Stimulated activated CD8-positive, alpha-beta memory T cell treated with anti-CD3 and anti-CD28 coated beads, Interleukin-2, amount 100 ng/mL, for 1 hour (primary cell): Measurements from ENCODE around the gene TCEA2.

Experiments
- DNase-seq, 2 donors: peaks; one replicate each; pipeline ENCODE4 v3.0.0-alpha.2; 2020; ENCODE audit warnings: low read depth in 2 of 2

The TCEA2 gene

GRCh38 chr20:64035933-64036345 lies 27.1 kb upstream of the TCEA2 start, which contains the start of gene C20orf204:
TSS of gene C20orf204 (plus strand) at chr20:64036182. CDS start at chr20:64036324, 142 bp downstream.
- no peak for DNase-seq

GRCh38 chr20:64036346-64037198 lies 26.4 kb upstream of the TCEA2 start:
- DNase-seq: no peak

- no peak for DNase-seq
These were observed 25.9 kb upstream of the TCEA2 start for GRCh38 chr20:64037199-64037497.

- no peak for DNase-seq
These were observed 25.3 kb upstream of the TCEA2 start for GRCh38 chr20:64037498-64038213.

GRCh38 chr20:64038224-64038564 lies 24.8 kb upstream of the TCEA2 start:
- no peak for DNase-seq

GRCh38 chr20:64038565-64039292 lies 24.3 kb upstream of the TCEA2 start:
- peak; percentile 58 for DNase-seq

GRCh38 chr20:64039293-64040160 lies 23.5 kb upstream of the TCEA2 start:
- no peak for DNase-seq

GRCh38 chr20:64040231-64041039 lies 22.6 kb upstream of the TCEA2 start:
- no peak for DNase-seq

- DNase-seq: no peak
These were observed 21.8 kb upstream of the TCEA2 start for GRCh38 chr20:64041040-64041780.

GRCh38 chr20:64041781-64042053 lies 21.3 kb upstream of the TCEA2 start:
- no peak for DNase-seq

- DNase-seq: no peak
These were observed 20.8 kb upstream of the TCEA2 start for GRCh38 chr20:64042054-64042781.

- no peak for DNase-seq
These were observed 19.2 kb upstream of the TCEA2 start for GRCh38 chr20:64043768-64044167.

GRCh38 chr20:64044484-64045247 lies 18.3 kb upstream of the TCEA2 start:
- DNase-seq: no peak

GRCh38 chr20:64045346-64046011 lies 17.5 kb upstream of the TCEA2 start:
- DNase-seq: no peak

- DNase-seq: no peak
These were observed 16.0 kb upstream of the TCEA2 start for GRCh38 chr20:64047046-64047389.

GRCh38 chr20:64047968-64048401 lies 15.0 kb upstream of the TCEA2 start:
- no peak for DNase-seq

GRCh38 chr20:64048402-64049044 lies 14.5 kb upstream of the TCEA2 start:
- DNase-seq: no peak
